Glutamatergic neuron (in vitro differentiated cells): ENCODE results near the gene ATP1B1. TPM values are rescaled to one million over a fixed set of nuclear protein-coding genes. Genes with fewer than 3 reads are reported as not detected.

Experiments used
- DNase-seq: peaks from one replicate; pipeline ENCODE4 v3.0.0; 2022
- H3K27ac Mint-ChIP-seq: one replicate; pipeline ENCODE4 v1.8.0; 2020; ENCODE audit warnings: mild to moderate bottlenecking, mixed read lengths, inconsistent platforms; ENCODE audit not compliant: unreplicated experiment
- H3K27me3 Mint-ChIP-seq: one replicate; pipeline ENCODE4 v1.8.0; 2020; ENCODE audit warnings: mild to moderate bottlenecking, moderate library complexity, mixed read lengths, inconsistent platforms; ENCODE audit not compliant: unreplicated experiment
- H3K36me3 Mint-ChIP-seq: one replicate; pipeline ENCODE4 v1.8.0; 2020; ENCODE audit warnings: mild to moderate bottlenecking, mixed read lengths, inconsistent platforms; ENCODE audit not compliant: unreplicated experiment
- H3K4me1 Mint-ChIP-seq: one replicate; pipeline ENCODE4 v1.8.0; 2020; ENCODE audit warnings: mild to moderate bottlenecking, low read depth, mixed read lengths, inconsistent platforms; ENCODE audit not compliant: unreplicated experiment
- H3K4me3 Mint-ChIP-seq: one replicate; pipeline ENCODE4 v1.8.0; 2020; ENCODE audit warnings: mild to moderate bottlenecking, mixed read lengths, inconsistent platforms; ENCODE audit not compliant: unreplicated experiment
- H3K9me3 Mint-ChIP-seq: one replicate; pipeline ENCODE4 v1.8.0; 2020; ENCODE audit warnings: mild to moderate bottlenecking, moderate library complexity, mixed read lengths, inconsistent platforms; ENCODE audit not compliant: unreplicated experiment
- CTCF ChIP-seq: fragments of 200-600 bp; sonication (generic); IDR thresholded peaks from one replicate; pipeline ENCODE4 v1.5.0; 2021; ENCODE audit not compliant: partially characterized antibody, unreplicated experiment
- total RNA-seq: library from RNA; stranded (reverse); fragmentation: NEBNext Ultra II Directional; extraction: Animal tissue kit (Norgen Biotek cat#: 25700); gene quantifications from one replicate; pipeline ENCODE4 v1.2.1, GENCODE V29; 2021; ENCODE audit not compliant: unreplicated experiment

ATP1B1 gene
- total RNA-seq, 1 donor from 2014 or later: 108 TPM

GRCh38 chr1:169086603-169087455 lies 19.7 kb upstream of the ATP1B1 start:
- Mint-ChIP-seq H3K4me3 (no peak overlapping the region), H3K4me1 (peaks cover 12% of the 10 kb centered on the region), H3K27ac (peak overlapping the region; percentile 81), H3K9me3 (peaks cover 3% of the 10 kb centered on the region), H3K36me3 (no peaks in the 10 kb centered on the region), H3K27me3 (peaks cover 2% of the 10 kb centered on the region)
- TF ChIP-seq CTCF: no peak
- no peak for DNase-seq

- Mint-ChIP-seq H3K4me1 (peaks cover 12% of the 10 kb centered on the region), H3K4me3 (no peak overlapping the region), H3K9me3 (peaks cover 3% of the 10 kb centered on the region), H3K27me3 (peaks cover 2% of the 10 kb centered on the region), H3K36me3 (no peaks in the 10 kb centered on the region), H3K27ac (no peak overlapping the region)
- DNase-seq: no peak
- no peak for TF ChIP-seq CTCF
Measured at GRCh38 chr1:169087876-169088275, 18.6 kb upstream of the ATP1B1 start.

DNA sequence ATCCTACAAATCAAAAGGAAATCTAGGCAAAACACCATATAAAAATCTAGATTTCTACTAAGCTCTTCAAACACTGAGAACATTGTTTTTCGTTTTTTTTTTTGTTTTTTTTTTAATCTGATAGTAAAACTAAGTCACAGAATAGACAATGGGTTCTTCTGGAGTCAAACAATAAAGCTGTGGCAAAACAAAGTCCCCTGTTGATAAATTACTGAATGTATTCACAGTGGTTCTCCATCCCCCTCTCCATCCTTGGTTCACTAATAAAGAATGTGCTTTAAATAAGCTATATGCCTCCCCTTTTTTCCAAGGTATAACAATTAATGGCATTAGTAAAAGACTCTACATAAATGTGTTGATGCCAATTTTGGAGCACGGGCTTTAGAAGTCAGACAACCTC lies 16.7 kb upstream of the ATP1B1 start:
- peaks cover 12% of the 10 kb centered on the region for H3K4me1 Mint-ChIP-seq
- no peak overlapping the region for H3K27ac Mint-ChIP-seq
- H3K27me3 Mint-ChIP-seq: peaks cover 2% of the 10 kb centered on the region
- no peaks in the 10 kb centered on the region for H3K36me3 Mint-ChIP-seq
- no peak for TF ChIP-seq CTCF
- H3K4me3 Mint-ChIP-seq: no peak overlapping the region
- peaks cover 3% of the 10 kb centered on the region for H3K9me3 Mint-ChIP-seq
- DNase-seq: no peak

- peaks cover 2% of the 10 kb centered on the region for H3K27me3 Mint-ChIP-seq
- no peak for DNase-seq
- H3K4me3 Mint-ChIP-seq: no peak overlapping the region
- peaks cover 12% of the 10 kb centered on the region for H3K4me1 Mint-ChIP-seq
- H3K9me3 Mint-ChIP-seq: peaks cover 3% of the 10 kb centered on the region
- no peaks in the 10 kb centered on the region for H3K36me3 Mint-ChIP-seq
- TF ChIP-seq CTCF: no peak
- no peak overlapping the region for H3K27ac Mint-ChIP-seq
Measured at GRCh38 chr1:169090308-169090899, 16.1 kb upstream of the ATP1B1 start.

GRCh38 chr1:169090900-169091311 lies 15.6 kb upstream of the ATP1B1 start:
- peaks cover 3% of the 10 kb centered on the region for H3K9me3 Mint-ChIP-seq
- no peak for DNase-seq
- H3K36me3 Mint-ChIP-seq: no peaks in the 10 kb centered on the region
- no peak overlapping the region for H3K27ac Mint-ChIP-seq
- no peak for TF ChIP-seq CTCF
- peaks cover 2% of the 10 kb centered on the region for H3K27me3 Mint-ChIP-seq
- peaks cover 12% of the 10 kb centered on the region for H3K4me1 Mint-ChIP-seq
- no peak overlapping the region for H3K4me3 Mint-ChIP-seq
